Iris pigment epithelial cell (primary cell): ENCODE data around the gene WDFY2.
A peak's percentile ranks its signal among the peaks of the same experiment; 100 is the strongest.

ENCODE experiments used
- DNase-seq: peaks from one replicate; pipeline ENCODE4 v3.0.0-alpha.2; 2011; ENCODE audit warnings: low read depth

WDFY2 gene

GRCh38 chr13:51601601-51602565, 17.6 kb downstream of the WDFY2 start:
- no peak for DNase-seq

GRCh38 chr13:51603716-51604115, 19.5 kb downstream of the WDFY2 start:
- no peak for DNase-seq

DNA sequence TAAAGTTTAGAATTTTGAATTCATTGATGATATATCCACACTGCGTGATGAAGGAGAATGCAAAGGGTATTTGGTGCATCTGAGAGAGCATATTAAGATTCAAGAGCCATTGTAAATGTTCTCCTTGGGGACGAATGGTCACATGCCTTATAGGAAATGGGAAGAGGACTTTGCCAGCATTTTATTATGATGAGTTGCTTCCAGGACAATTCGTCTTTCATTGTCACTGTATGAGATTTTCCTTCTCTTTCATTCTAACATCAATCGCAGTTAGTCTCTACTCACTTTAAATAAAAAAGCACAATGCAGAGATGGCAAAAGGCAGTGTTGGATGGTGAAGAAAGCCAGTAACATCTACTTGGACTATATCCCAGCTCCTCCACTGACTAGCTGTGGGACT, 21.4 kb downstream of the WDFY2 start:
- DNase-seq = no peak

DNA sequence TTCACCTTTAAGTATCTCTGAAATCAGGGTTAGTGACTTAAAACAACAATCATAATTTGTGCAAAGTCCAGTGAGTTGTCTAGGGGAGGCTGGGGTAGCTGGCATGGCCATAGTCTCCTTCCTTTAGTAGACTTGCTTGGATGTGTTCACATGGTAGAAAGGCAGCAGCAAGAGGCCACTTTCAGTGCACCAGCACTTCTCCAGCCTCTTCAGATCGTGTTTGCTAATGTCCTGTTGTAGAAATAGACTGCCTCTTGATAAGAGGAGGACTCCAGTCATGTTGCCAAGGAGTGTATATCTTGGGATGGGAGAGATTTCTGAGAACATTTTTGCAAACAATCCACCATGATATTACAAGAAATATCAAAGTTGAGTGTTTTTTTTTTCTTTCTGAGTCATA, 22.9 kb downstream of the WDFY2 start:
- no peak for DNase-seq

- DNase-seq = no peak
These were observed 24.7 kb downstream of the WDFY2 start for GRCh38 chr13:51608857-51609406.

DNA sequence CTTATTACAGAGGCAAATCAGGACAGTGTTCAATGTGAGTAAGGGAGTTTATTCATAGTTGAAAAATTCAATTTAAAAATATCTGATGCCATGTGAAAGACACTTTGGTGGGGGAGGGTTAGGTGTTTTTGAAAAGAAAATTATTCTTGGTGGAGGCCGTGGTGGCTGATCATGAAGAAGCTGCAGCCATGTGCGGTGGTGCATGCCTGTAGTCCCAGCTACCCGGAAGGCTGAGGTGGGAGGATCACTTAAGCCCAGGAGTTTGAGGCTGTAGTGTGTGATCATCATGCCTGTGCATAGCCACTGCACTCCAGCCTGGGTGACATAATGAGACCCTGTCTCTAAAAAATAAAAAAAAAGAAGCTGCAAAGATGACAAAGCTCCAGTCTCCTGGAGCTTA, 28.6 kb downstream of the WDFY2 start:
- no peak for DNase-seq

DNA sequence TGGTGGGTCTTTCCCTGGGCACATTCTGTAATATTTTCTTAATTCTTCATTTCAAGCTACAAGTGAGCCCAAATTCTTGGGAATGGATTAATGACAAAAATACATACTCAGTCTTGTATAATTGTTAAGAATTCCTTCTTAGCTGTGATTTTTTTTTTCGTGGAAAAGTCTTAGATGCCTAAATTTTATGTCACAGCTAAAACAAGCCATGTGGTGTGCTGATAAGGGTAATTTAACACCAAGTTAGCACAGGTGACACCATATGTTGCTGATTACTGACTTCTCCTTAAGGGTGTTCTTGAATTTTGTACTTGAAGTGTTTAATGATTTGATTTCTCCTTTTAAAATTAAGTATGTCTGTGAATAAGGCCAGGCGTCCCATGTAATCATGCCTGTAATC, 29.3 kb downstream of the WDFY2 start:
- no peak for DNase-seq

DNA sequence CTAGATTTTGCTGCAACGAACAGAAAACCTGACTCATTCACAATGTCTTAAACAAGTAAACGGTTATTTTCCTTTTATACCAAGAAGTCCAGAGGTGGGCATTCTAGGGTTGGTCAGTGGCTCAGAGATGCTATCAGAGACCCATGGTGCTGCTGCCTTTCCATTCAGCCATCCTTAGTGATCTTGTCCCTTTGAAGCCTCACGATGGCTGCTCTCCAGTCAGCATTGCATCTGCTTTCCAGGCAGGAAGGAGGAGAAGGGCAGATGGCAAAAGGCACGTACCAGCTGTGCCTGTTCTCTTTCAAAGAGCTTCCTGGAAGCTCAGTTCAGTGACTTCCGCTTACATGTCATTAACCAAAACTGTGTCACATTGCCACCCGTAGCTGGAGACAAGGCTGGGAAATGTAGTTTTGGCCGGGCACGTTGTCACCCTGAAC, 30.1 kb downstream of the WDFY2 start:
- DNase-seq = no peak

- no peak for DNase-seq
These were observed 34.4 kb downstream of the WDFY2 start for GRCh38 chr13:51618626-51619025.

DNA sequence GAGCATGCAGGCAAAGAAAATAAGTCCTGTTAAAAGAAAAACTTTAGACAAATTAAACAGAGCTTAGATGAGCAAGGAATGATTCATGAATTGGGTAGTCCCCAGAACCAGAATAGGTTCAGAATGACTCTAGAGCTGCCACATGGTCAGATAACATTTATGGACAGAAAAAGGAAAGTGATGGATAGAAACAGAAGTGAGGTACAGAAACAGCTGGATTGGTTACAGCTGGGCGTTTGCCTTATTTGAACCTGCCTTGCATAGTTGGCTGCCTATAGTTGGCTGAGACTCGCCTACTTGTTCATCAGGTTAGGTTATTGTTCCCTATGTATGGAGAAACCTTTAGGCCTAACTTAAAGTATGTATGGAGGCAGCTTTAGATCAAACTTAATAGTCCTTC, 35.4 kb downstream of the WDFY2 start:
- peak; percentile 78 for DNase-seq

DNA sequence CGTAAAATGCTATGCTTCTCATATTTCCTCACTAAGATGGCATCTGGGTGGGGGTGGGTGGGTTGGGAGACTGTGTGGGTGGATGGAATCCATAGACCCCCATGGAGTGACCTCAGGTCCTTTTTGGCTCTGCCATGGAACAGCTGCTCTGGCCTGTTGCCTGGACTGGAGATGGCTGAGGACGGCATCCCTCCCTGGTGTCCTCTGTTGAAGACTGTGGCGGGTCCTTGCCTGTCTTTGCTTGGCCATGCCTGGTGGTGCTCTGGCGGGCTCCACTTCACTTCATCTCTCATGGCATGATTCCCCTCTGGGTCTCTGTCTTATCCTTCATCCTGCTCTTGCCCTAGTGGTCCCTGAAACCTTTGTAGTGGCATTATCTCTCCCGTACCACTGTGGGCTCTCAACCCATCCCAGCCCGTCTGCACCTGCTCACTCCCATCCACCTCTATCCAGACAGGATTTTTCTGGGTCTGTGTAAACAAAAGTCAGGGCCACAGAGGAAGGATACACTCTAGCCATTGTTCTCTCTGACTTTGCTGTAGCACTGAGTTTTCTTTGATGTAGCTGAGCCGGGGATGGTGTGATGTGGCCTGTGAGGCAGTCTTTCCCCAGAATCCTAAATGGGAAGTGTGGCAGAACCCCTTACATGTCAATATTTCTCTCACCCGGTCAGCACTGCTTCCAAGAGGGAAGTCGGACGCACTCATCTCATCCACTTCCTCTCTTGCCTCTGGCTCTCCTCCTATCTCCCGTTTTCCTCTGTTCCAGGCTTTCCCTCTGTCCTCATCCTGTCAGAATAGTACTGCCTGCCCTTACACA, 36.1 kb downstream of the WDFY2 start:
- DNase-seq = no peak

- no peak for DNase-seq
These were observed 37.3 kb downstream of the WDFY2 start for GRCh38 chr13:51621602-51622001.

DNA sequence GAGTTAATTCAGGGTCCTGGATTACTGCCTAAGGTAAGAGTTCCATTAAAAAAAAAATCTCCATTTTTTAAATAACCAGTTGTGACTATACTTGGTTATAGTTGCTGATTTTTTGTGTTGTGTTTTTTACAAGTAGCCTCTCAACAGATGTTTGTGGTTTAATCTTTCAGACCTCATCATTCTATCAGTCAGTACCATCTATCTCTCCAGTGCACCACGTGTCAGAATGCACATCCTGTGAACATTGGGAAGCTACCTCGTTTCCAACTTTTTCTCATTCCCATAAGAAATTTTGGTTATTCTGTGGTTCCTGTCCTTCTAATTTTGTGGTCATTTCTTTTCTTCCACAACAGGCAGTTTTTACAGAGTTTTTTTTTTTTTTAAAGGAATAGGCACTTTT, 39.2 kb downstream of the WDFY2 start:
- DNase-seq = peak; percentile 42

GRCh38 chr13:51624207-51624606, 39.9 kb downstream of the WDFY2 start:
- DNase-seq = no peak

DNA sequence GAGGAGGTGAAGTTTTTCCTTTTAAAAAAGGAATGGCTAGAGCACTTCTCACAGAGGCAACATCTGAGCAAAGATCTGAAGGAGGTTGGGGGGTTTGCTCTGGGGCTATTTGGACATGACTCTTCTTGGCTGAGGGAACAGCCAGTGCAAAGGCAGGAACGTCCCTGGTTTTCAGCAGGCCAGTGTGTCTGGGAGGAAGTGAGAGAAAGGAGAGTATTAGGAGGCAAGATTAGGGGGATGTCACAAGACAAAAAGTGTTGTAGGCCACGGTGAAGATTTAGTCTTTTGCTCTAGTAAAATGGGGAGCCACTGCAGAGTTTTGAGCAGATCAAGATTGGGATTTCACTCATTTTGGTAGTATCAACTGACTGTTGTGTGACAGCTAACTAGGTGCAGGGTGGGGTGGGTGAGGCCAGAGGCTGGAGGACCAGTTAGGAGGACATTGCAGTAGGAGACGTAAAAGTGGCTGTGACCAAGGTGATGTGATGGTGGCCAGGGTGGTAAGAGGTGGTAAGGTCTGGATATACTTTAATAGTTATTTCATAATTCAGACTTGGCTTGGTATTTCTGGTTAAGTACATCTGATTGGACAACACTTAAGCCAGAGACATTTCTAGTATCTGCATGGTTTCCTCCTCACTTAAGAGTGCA, 40.6 kb downstream of the WDFY2 start:
- no peak for DNase-seq

DNA sequence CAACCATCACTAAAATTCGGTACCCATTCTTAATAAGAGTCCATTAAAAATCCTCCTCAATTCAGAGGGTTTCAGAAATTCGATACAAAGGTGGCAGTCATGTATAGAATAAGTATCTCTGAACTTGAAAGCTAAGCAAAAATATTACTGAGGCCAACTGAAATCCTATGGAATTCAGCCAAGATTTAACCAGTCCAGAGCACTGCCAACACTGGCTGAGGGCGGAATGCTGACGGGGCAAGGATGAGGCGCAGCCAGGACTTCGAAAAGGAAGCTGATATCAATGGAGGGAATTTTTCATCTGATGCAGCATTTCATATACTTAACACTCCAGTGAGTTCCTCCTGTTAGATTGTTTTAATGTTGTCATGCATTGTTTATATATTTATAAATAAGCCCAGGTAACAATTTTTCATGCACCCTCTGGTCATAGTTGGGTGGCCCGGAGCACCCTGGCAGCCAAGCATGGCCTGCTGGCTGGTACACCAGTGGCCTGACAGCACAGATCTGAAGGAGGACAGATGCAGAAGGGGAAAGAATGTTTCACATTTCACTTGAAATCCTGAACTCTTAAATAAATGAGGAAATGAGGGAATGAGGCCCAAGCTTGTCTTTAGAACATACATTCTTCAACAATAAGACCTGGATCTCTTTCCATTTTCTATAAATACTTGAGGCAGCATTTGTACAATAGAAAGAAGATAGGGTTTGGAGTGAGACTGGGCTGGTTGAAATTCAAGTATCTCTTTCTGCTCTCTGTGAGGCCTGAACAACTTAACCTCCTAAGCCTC, 41.5 kb downstream of the WDFY2 start:
- no peak for DNase-seq

DNA sequence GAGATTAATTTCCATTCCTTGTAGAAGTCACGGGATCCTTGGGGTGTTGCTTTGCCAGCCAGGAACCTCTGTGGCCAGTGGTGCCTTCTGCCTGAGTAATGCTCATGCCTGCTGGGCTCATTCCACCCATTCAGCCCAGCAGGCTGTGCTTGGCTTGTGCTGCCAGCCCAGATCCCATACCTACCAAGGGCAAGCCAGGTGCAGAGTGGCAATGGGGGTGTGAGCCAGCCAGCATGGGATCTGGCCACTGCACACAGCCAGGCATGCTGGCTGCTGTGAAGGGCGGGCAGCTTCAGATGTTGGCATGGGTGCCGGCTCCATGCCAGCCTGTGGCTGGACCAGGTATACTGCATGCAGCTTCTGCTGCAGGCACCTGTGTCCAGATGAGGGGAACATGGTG, 42.5 kb downstream of the WDFY2 start:
- no peak for DNase-seq

DNA sequence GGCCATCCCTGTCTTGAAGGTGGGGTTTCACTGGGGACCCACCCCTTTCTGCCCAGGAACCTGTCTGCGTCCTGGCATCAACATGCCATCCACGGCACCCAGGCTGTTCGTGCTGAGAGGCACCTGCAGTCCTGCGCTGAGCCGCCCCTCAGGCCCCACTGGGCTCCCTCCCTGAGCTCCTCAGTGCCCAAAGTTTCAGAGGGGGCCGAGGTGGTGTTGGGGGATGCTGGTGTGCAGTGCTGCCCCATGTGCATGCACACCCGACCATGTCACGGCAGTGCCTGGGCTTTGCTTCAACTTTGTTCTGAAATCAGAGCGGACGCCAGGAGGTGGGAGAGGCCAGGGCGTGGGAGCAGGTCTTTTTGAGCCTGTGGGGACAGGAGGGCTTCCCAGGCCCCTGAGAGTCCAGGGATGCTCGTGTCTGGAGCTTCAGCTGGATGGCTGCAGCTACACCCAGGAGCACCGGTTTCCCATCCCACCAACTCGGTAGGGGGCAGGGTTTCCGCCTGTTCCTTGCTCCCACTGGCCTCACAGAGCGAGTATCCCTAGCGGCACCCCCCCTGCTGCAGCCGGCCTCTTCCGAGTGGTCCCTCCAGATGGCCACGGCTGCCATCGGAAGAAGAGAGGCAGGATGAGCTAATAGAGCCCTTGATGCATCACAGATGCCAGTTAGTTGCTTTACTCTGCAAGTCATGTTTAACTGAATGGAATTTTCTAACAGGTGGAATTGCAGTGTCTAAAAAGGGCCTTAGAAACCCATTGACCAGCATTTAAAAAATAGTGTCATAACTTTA, 44.0 kb downstream of the WDFY2 start:
- DNase-seq = no peak

DNA sequence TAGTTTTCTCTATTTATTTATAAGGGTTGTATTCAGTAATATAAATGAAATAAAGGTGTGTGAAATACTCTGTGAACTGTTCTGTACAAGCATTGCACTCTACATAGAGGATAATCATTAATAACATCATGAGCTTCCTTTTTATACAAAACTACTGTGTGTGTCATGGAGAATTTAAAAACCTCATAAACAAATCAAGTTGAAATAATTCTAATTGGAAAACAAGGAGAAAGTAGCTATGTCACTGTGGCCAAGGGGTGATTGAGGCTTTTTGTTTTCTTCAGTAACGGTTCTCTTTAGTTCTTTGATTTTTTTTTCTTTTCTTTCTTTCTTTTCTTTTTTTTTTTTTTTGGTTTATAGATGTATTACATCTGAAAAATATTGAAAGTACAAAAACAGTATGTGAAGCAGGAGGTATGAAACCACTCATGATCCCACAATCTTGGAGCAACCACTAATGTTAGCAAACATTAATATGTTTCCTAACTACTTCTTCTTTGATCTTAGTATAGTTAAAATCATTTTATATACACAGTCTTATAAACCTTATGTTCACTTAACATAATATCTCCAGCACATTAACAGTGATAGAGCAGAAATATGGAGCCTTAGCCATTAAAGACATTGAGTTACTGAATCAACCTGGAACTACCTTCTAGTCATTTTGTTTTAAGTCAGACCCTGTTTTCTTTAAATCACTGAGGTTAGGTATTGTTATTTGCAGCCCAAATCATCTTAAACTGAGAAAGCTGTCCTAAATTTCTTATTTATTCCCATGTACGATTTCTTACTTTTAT, 45.4 kb downstream of the WDFY2 start:
- DNase-seq = no peak

GRCh38 chr13:51630288-51630615, 46.0 kb downstream of the WDFY2 start:
- DNase-seq = no peak
